HFFc6 (cell line): ENCODE measurements around the gene RAB29. TPM values are rescaled to one million over a fixed set of nuclear protein-coding genes. Genes with fewer than 3 reads are reported as not detected.

Experiments
- DNase-seq: peaks from one replicate; pipeline ENCODE4 v3.0.0-alpha.2; 2018
- H3K27ac Mint-ChIP-seq: 2 replicates; pipeline ENCODE4 v1.8.0; 2020; ENCODE audit warnings: mild to moderate bottlenecking, mixed read lengths
- H3K27me3 Mint-ChIP-seq: 2 replicates; pipeline ENCODE4 v1.8.0; 2021; ENCODE audit warnings: mild to moderate bottlenecking, moderate library complexity, mixed read lengths; ENCODE audit not compliant: insufficient read depth
- H3K36me3 Mint-ChIP-seq: 2 replicates; pipeline ENCODE4 v1.8.0; 2021; ENCODE audit warnings: low read depth, mixed read lengths
- H3K4me1 Mint-ChIP-seq: 2 replicates; pipeline ENCODE4 v1.8.0; 2020; ENCODE audit warnings: low read depth, mixed read lengths
- H3K4me3 Mint-ChIP-seq: 2 replicates; pipeline ENCODE4 v1.8.0; 2020; ENCODE audit warnings: mild to moderate bottlenecking, moderate library complexity, mixed read lengths
- H3K9me3 Mint-ChIP-seq: 2 replicates; pipeline ENCODE4 v1.8.0; 2020; ENCODE audit warnings: mild to moderate bottlenecking, mixed read lengths
- total RNA-seq, 6 experiments: library from RNA; stranded (reverse); fragmentation: NEBNext Ultra II Directional; extraction: Animal tissue kit (Norgen Biotek cat#: 25700); gene quantifications; 2 replicates in 1 of 6; 3 replicates in 5 of 6; pipeline ENCODE4 v1.2.3, GENCODE V29; 2021
- TF ChIP-seq, protein P1 (sequence below): fragments of 200-600 bp; sonication (generic); IDR thresholded peaks from 2 replicates; pipeline ENCODE4 v1.5.0; 2021; ENCODE audit warnings: antibody characterized with exemption, mild to moderate bottlenecking

RAB29 gene
- total RNA-seq, 6 experiments from 2014 or later: 10.6 to 13.0 (median 11.5) TPM

DNA sequence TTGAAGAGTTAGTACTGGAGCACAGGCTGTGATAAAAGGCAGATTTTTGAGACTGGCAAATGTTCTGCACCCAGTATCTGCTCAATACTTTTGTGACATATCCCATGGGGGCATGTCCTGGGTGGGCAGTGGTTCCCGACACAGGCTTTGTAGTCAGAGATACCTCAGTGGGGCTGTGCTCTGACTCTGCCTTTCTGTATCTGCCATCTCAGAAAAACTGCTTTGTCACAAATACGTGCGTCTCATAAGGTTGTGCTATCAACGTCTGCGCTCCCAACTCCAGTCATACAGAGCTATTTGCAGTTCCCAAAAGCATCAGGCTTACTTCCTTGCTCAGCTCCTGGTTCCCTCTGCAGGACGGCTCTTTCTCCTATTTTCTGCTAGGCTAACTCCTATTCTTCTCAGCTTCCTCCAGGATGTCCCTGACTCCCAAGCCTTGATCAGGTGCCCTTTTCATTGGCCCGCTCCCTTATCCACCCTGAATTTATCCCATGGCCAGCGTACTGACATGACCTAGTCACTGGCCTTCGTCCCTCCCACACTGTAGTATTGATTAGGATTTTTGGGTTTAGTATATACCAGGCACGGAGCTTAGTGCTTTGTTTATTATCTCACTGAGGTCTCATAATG lies 12.1 kb upstream of the RAB29 start:
- H3K27me3 Mint-ChIP-seq: peaks cover 1% of the 10 kb centered on the region; the same call in 1 of the 2 replicates
- no peak for DNase-seq
- TF ChIP-seq, protein P1, sequence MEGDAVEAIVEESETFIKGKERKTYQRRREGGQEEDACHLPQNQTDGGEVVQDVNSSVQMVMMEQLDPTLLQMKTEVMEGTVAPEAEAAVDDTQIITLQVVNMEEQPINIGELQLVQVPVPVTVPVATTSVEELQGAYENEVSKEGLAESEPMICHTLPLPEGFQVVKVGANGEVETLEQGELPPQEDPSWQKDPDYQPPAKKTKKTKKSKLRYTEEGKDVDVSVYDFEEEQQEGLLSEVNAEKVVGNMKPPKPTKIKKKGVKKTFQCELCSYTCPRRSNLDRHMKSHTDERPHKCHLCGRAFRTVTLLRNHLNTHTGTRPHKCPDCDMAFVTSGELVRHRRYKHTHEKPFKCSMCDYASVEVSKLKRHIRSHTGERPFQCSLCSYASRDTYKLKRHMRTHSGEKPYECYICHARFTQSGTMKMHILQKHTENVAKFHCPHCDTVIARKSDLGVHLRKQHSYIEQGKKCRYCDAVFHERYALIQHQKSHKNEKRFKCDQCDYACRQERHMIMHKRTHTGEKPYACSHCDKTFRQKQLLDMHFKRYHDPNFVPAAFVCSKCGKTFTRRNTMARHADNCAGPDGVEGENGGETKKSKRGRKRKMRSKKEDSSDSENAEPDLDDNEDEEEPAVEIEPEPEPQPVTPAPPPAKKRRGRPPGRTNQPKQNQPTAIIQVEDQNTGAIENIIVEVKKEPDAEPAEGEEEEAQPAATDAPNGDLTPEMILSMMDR: no peak
- H3K9me3 Mint-ChIP-seq: no peaks in the 10 kb centered on the region
- peaks cover 6% of the 10 kb centered on the region for H3K4me1 Mint-ChIP-seq
- H3K36me3 Mint-ChIP-seq: peaks cover 15% of the 10 kb centered on the region; the same call in 1 of the 2 replicates
- H3K27ac Mint-ChIP-seq: no peak overlapping the region
- no peak overlapping the region for H3K4me3 Mint-ChIP-seq

DNA sequence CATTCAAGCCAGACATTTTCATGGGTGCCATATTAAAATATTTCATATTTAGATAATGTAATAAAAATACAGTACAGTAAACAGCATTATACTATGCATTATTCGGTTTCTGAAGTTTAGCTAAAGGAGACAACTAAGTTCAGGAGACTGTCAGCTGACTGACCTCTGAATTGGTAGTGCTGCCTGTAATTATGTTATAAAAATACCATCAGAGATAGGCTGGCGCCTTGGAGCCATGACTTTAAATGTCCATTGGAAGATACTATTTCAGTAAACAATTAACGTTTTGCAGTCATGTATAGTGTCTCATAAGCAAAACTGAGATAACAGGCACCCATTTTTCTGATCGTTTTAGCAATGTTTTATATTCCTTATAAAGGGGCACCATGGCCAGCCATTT lies 11.3 kb upstream of the RAB29 start:
- Mint-ChIP-seq H3K27ac (no peak overlapping the region), H3K36me3 (peaks cover 15% of the 10 kb centered on the region; the same call in 1 of the 2 replicates), H3K9me3 (no peaks in the 10 kb centered on the region), H3K4me1 (no peaks in the 10 kb centered on the region), H3K27me3 (peaks cover 1% of the 10 kb centered on the region; the same call in 1 of the 2 replicates), H3K4me3 (no peak overlapping the region)
- TF ChIP-seq, protein P1: no peak
- no peak for DNase-seq

DNA sequence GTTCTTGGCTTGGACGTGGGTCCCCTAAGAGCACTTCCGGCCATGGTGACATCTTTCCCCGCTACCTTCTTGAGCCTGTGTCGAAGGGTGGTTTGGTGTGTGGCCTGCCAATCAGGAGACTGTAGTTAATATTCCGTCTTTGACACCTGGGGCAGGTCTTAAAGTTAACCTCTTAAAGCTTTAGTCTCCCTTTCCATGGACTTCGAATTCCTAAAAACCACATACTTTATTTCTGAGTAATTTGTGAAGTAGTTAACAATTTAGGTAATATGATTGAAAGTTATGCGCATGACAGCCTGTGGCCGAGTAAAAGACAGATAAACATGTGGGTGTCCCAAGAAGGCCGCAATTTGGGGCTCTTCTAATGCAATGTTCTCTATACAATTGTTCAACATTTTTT lies 10.2 kb upstream of the RAB29 start:
- Mint-ChIP-seq H3K36me3 (peaks cover 9% of the 10 kb centered on the region; the same call in 1 of the 2 replicates), H3K9me3 (no peaks in the 10 kb centered on the region), H3K27me3 (peaks cover 1% of the 10 kb centered on the region; the same call in 1 of the 2 replicates), H3K4me1 (no peaks in the 10 kb centered on the region), H3K27ac (no peak overlapping the region), H3K4me3 (no peak overlapping the region)
- no peak for DNase-seq
- TF ChIP-seq, protein P1: no peak

DNA sequence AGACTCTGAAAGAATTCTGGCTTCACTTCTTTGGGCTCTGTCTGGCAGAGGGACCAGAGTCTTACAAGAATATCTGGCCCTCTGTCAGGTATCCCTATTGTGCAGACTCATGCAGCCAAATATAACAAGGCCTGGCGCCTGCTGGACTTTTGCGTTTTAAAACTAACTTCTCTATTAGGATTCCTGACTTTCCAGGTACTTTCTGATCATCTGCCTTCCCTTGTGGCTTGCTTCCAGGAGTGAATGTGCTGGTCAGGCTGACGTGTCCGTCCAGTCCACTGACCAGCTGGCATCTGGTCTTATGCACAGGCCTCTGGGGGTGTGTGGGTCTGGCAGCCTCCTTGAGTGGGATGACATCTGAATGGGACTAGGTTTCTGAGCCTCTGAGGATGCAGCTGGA lies 8.6 kb upstream of the RAB29 start:
- Mint-ChIP-seq H3K9me3 (no peaks in the 10 kb centered on the region), H3K4me1 (no peaks in the 10 kb centered on the region), H3K36me3 (no peaks in the 10 kb centered on the region), H3K27ac (no peak overlapping the region), H3K27me3 (no peaks in the 10 kb centered on the region; the same call in 1 of the 2 replicates), H3K4me3 (no peak overlapping the region)
- TF ChIP-seq, protein P1: no peak
- no peak for DNase-seq

DNA sequence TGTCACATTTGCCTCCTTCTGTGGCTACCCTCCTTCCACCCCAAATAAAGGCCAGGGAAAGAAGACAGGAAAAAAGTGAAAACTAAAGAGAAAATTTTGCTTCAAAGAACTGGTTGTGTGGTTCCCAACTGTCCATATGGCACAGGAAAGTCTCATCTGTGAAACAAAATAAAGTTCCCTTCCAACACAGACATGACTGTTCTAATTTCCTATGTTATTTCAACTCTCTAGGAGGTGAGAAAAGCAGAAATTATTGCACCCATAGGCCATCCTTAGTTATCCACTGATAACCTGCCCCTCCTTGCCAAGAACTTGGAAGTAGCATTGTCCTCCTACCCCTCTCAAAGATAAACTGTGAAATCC lies 8.1 kb upstream of the RAB29 start:
- no peaks in the 10 kb centered on the region; the same call in 1 of the 2 replicates for H3K27me3 Mint-ChIP-seq

More for the DNA sequence above, 8.1 kb upstream of the RAB29 start:
- no peaks in the 10 kb centered on the region for H3K36me3 Mint-ChIP-seq
- DNase-seq: no peak
- H3K4me3 Mint-ChIP-seq: no peak overlapping the region
- no peaks in the 10 kb centered on the region for H3K4me1 Mint-ChIP-seq
- no peaks in the 10 kb centered on the region for H3K9me3 Mint-ChIP-seq
- no peak overlapping the region for H3K27ac Mint-ChIP-seq
- TF ChIP-seq, protein P1: no peak
